Liver (tissue), 3 donors: ENCODE data around the gene GRB7.

Source experiments
- ATF3 ChIP-seq: IDR thresholded peaks from 2 replicates; pipeline ENCODE4 v1.6.1; 2016; ENCODE audit warnings: antibody characterized with exemption
- CTCF ChIP-seq: fragments of 150-350 bp; IDR thresholded peaks from 2 replicates; pipeline ENCODE4 v1.5.1; 2017; ENCODE audit warnings: improper control_type of control experiment, low read depth, low read length; ENCODE audit not compliant: missing input control
- EGR1 ChIP-seq, 2 donors: IDR thresholded peaks; 2 replicates each; pipeline ENCODE4 v1.6.1; 2016 to 2018; ENCODE audit warnings: antibody characterized with exemption in 2 of 2, low read depth in 2 of 2
- GABPA ChIP-seq, 2 donors: IDR thresholded peaks in 1 of 2; conservative IDR thresholded peaks in 1 of 2; 2 replicates each; pipeline ENCODE4 v1.6.1; 2016; ENCODE audit warnings: antibody characterized with exemption in 2 of 2, mild to moderate bottlenecking in 1 of 2, moderate library complexity in 1 of 2
- JUND ChIP-seq, 2 donors: IDR thresholded peaks; 2 replicates each; pipeline ENCODE4 v1.6.1; 2016; ENCODE audit warnings: antibody characterized with exemption in 2 of 2
- NR2F2 ChIP-seq: IDR thresholded peaks from 2 replicates; pipeline ENCODE4 v1.6.1; 2016; ENCODE audit warnings: antibody characterized with exemption
- RAD21 ChIP-seq, 2 donors: IDR thresholded peaks; 2 replicates each; pipeline ENCODE4 v1.6.1; 2016; ENCODE audit warnings: antibody characterized with exemption in 2 of 2, mild to moderate bottlenecking in 2 of 2
- RXRA ChIP-seq, 2 donors: IDR thresholded peaks; 2 replicates each; pipeline ENCODE4 v1.6.1; 2017 to 2018; ENCODE audit warnings: antibody characterized with exemption in 2 of 2, mild to moderate bottlenecking in 1 of 2
- SP1 ChIP-seq: IDR thresholded peaks from 2 replicates; pipeline ENCODE4 v1.6.1; 2018; ENCODE audit warnings: antibody characterized with exemption, mild to moderate bottlenecking
- TAF1 ChIP-seq: conservative IDR thresholded peaks from 2 replicates; pipeline ENCODE4 v1.6.1; 2016; ENCODE audit warnings: antibody characterized with exemption, mild to moderate bottlenecking
- YY1 ChIP-seq: IDR thresholded peaks from 2 replicates; pipeline ENCODE4 v1.6.1; 2016; ENCODE audit warnings: antibody characterized with exemption, mild to moderate bottlenecking
- ZBTB33 ChIP-seq: IDR thresholded peaks from 2 replicates; pipeline ENCODE4 v1.6.1; 2016; ENCODE audit warnings: antibody characterized with exemption
- TF ChIP-seq, protein P1 (sequence below): IDR thresholded peaks from 2 replicates; pipeline ENCODE4 v1.6.1; 2016; ENCODE audit warnings: antibody characterized with exemption, mild to moderate bottlenecking
- TF ChIP-seq, protein P2 (sequence below): IDR thresholded peaks from 2 replicates; pipeline ENCODE4 v1.6.1; 2016; ENCODE audit warnings: antibody characterized with exemption
- donor health status: healthy.
- donor health status: healthy.

DNA sequence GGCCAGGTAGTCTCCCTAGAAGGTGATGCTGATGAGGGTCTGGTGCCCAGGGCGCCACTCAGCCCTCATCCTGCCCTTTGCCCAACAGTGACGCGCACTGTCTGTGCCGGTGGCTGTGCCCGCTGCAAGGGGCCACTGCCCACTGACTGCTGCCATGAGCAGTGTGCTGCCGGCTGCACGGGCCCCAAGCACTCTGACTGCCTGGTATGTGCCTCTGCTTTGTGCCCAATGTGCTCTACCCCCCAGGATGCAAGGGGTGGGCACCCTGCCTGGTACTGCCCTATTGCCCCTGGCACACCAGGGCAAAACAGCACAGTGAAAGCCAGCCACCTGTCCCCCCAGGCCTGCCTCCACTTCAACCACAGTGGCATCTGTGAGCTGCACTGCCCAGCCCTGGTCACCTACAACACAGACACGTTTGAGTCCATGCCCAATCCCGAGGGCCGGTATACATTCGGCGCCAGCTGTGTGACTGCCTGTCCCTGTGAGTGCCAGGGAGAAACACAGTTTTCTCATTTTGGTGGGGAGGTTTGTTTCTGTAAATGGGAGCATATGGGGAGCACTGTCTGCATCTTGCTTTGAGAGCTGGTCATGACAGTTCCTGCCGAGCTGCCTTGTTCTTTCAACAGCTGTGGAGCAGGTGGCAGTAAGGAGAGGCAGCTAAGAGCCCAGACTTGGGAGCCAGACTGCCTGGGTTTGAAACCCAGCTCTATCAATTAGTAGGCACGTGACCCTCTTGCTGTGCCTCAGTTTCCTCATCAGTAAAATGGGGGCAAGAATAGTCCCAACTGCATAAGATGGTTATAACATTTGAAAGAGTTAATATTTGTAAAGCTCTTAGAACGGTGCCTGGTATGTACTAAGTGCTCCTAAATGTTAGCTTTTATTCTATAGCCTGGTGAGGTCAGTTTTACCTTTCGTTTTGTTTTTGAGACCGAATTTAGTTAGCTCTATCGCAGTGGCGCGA is 27.5 kb upstream of the GRB7 start:
- TF ChIP-seq CTCF (no peak), NR2F2 (no peak), EGR1 (IDR thresholded peaks at IDR 0.05; ENCODE audit: low read depth in 2 of 2) (no peak), YY1 (no peak), ATF3 (no peak), TAF1 (no peak), JUND (IDR thresholded peaks at IDR 0.05) (no peak), RAD21 (IDR thresholded peaks at IDR 0.05) (no peak), SP1 (no peak), RXRA (IDR thresholded peaks at IDR 0.05) (no peak), ZBTB33 (no peak), GABPA (IDR thresholded peaks at IDR 0.05 in 1 of 2, conservative IDR thresholded peaks at IDR 0.05 in 1 of 2) (no peak)
- TF ChIP-seq, protein P1, sequence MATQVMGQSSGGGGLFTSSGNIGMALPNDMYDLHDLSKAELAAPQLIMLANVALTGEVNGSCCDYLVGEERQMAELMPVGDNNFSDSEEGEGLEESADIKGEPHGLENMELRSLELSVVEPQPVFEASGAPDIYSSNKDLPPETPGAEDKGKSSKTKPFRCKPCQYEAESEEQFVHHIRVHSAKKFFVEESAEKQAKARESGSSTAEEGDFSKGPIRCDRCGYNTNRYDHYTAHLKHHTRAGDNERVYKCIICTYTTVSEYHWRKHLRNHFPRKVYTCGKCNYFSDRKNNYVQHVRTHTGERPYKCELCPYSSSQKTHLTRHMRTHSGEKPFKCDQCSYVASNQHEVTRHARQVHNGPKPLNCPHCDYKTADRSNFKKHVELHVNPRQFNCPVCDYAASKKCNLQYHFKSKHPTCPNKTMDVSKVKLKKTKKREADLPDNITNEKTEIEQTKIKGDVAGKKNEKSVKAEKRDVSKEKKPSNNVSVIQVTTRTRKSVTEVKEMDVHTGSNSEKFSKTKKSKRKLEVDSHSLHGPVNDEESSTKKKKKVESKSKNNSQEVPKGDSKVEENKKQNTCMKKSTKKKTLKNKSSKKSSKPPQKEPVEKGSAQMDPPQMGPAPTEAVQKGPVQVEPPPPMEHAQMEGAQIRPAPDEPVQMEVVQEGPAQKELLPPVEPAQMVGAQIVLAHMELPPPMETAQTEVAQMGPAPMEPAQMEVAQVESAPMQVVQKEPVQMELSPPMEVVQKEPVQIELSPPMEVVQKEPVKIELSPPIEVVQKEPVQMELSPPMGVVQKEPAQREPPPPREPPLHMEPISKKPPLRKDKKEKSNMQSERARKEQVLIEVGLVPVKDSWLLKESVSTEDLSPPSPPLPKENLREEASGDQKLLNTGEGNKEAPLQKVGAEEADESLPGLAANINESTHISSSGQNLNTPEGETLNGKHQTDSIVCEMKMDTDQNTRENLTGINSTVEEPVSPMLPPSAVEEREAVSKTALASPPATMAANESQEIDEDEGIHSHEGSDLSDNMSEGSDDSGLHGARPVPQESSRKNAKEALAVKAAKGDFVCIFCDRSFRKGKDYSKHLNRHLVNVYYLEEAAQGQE, result no peak
- TF ChIP-seq, protein P2, sequence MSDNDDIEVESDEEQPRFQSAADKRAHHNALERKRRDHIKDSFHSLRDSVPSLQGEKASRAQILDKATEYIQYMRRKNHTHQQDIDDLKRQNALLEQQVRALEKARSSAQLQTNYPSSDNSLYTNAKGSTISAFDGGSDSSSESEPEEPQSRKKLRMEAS, result no peak
